ENCODE measurements around the gene TMEM18.

DNA sequence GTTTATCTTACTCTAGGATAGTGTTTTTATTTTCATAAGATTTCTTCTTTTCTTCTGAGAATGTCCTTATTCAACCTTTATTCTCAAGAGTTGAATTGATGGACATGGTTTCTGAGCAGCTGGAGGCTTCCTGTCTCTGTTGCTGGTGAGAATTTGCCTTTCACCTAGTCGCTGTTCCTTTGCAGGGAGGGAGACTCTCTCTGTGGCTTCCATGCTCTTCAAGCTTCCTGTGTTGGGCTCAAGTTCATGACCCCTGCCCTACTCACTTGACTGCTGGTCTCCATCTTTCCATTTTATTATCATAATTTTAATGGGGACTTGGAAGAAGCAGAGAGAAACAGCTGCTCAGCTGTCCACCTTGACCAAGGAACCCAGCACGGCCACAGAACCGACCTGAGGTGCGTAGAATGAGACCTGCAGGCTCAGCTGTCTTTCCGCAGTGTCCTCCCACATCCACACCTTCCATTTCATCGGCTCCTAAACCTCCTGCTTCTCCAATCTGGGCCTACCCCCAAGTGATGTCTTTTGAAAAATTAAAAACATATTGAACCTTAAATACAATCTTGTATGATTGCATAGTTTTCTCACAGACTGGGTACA is 24.2 kb downstream of the TMEM18 start:
- TF ChIP-seq, protein P1, sequence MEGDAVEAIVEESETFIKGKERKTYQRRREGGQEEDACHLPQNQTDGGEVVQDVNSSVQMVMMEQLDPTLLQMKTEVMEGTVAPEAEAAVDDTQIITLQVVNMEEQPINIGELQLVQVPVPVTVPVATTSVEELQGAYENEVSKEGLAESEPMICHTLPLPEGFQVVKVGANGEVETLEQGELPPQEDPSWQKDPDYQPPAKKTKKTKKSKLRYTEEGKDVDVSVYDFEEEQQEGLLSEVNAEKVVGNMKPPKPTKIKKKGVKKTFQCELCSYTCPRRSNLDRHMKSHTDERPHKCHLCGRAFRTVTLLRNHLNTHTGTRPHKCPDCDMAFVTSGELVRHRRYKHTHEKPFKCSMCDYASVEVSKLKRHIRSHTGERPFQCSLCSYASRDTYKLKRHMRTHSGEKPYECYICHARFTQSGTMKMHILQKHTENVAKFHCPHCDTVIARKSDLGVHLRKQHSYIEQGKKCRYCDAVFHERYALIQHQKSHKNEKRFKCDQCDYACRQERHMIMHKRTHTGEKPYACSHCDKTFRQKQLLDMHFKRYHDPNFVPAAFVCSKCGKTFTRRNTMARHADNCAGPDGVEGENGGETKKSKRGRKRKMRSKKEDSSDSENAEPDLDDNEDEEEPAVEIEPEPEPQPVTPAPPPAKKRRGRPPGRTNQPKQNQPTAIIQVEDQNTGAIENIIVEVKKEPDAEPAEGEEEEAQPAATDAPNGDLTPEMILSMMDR (IDR thresholded peaks at IDR 0.05) = no peak
- TF ChIP-seq EP300 (IDR thresholded peaks at IDR 0.05) (no peak), POLR2A (IDR thresholded peaks at IDR 0.05) (no peak)

All from tibial nerve (tissue), 4 donors.